ENCODE results near the gene OCLN.
"Not testable (repeated sequence)": the region's sequence is repeated elsewhere in the genome, so short reads cannot be mapped to it uniquely, and the experiment has no call there.

The OCLN gene, protein sequence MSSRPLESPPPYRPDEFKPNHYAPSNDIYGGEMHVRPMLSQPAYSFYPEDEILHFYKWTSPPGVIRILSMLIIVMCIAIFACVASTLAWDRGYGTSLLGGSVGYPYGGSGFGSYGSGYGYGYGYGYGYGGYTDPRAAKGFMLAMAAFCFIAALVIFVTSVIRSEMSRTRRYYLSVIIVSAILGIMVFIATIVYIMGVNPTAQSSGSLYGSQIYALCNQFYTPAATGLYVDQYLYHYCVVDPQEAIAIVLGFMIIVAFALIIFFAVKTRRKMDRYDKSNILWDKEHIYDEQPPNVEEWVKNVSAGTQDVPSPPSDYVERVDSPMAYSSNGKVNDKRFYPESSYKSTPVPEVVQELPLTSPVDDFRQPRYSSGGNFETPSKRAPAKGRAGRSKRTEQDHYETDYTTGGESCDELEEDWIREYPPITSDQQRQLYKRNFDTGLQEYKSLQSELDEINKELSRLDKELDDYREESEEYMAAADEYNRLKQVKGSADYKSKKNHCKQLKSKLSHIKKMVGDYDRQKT

DNA sequence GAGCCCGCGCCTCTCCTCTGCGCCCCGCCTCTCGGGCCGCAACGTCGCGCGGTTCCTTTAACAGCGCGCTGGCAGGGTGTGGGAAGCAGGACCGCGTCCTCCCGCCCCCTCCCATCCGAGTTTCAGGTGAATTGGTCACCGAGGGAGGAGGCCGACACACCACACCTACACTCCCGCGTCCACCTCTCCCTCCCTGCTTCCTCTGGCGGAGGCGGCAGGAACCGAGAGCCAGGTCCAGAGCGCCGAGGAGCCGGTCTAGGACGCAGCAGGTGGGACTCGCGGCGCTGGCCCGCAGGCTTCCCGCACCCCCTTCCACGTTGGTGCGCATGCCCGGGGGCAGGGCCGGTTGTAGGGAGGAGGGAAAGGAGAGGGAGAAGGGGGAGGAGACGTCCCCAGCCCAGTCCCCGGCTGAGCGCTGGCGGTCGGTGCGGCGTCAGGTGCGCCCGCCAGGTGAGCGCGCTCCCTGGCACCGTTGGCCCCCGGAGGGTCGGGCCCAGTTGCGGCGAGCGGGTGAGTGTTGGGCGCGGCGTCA is at the start of gene OCLN:
TSS of gene OCLN (plus strand) at position 400 of the 532 bp plus-strand sequence. CDS start 11,455 bp downstream, outside the sequence.
- no peak for DNase-seq

DNA sequence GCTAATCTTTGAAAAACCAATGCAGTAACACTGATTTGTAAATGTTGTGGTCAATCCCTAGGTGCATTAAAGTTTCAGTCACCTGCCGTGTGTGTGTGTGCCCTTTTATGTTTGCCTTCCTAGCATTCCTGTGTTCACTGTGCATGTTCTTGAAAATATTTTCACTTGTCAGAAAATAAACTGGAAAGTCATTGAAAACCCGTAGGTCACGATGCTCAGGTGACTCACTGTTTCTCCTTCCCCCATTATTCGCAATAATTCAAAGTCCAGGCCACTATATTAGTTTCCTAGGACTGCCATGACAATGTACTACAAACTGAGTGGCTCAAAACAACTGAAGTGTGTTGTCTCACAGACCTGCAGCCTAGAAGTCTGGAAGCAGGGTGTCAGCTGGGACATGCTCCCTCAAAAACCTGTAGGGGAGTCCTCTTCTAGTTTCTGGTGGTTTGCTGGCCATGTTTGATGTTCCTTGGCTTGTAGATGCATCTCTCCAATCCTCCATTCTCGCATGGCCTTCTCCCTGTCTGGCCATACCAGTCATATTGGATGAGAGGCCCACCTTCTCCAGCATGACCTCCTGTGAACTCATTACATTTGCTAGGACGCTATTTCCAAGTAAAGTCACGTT is 48.3 kb upstream of the OCLN start:
- DNase-seq = no peak

DNA sequence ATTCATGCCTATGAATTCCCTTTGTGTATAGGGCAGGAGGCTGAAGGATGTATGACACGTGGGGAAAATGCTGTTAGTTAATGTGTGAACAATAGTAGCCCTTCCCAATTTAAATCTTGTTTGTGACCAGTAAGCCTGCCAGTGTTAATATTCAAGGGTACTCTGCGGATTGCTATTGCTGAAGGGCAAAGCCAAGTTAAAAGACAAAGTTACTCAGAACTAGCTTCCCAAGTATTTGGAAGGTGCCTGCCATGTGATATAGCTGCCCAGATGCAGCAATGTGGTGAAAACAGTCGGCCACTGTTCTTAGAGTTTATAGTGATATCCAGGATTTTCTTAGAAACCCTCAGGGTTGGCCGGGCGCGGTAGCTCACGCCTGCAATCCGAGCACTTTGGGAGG is 43.1 kb upstream of the OCLN start:
- no peak for DNase-seq

DNA sequence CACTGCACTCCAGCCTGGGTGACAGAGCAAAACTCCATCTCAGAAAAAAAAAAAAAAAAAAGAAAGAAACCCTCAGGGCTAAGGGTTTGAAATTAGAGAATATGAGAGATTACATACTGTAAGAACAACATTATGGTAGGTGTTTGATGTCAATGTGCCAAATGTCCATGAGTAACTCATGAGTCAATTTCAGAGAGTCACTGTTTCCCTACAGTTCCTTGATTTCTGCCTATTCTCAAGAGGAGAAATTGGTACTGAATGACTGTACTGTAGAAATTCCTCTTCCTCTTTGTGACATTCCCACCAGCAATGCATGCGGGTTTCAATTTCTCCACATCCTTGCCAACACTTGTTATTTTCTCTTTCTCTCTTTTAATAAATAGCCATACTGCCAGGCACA is 42.5 kb upstream of the OCLN start:
- DNase-seq = no peak

- not testable (repeated sequence) for DNase-seq
Observed at GRCh38 chr5:69450527-69450926, 42.1 kb upstream of the OCLN start.

GRCh38 chr5:69451941-69452647 is 40.5 kb upstream of the OCLN start:
- no peak for DNase-seq

GRCh38 chr5:69453487-69453886 is 39.1 kb upstream of the OCLN start:
- not testable (repeated sequence) for DNase-seq

DNA sequence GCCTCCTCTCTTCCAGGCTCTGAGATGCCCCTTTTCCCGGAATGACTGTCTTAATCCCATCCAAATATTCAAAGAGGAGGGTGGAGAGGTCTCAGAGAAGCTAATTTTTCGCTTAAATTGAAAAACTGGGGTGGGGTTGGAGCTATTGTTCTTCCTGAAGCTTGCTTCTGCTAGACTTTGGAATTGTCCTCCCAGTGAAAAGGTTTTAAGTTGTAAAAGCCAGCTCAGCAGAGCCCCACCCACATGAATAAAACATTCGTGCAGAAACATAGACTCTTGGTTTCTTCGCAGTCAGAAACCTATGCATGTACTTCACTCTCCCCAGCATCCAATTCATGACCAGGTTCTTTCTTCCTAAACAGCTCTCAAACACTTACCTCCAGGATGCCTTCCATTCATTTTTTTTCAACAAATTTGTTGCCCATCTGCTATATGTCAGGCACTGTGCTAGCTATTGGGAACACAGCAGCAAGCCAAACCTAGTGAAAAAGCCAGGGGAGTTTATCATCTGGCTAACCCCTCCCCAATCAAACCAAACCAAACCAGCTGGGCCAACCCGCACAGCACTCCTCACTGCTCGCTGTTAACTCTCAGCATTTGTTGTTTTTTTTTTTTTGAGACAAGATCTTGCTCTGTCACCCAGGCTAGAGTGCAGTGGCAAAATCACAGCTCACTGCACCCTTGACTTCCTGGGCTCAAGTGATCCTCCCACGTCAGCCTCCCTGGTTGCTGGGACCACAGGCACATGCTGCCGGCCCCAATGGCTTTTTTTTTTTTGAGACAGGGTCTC is 37.9 kb upstream of the OCLN start:
- DNase-seq = no peak

DNA sequence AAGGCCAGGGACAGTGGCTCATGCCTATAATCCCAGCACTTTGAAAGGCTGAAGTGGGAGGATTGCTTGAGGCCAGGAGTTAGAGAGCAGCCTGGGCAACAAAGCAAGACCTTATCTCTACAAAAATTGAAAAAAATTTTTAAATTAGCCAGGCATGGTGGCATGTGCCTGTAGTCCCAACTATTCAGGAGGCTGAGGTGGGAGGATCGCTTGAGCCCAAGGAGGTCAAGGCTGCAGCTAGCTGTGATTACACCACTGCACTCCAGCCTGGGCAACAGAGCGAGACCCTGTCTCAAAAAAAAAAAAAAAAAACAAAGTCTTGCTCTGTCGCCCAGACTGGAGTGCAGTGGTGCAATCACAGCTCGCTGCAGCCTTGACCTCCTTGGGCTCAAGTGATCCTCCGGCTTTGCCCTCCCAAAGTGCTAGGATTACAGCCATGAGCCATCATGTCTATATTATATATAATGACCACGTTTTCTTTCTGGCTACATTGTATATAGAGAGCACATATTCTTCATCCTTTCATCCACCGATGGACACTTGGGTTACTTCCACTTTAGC is 37.1 kb upstream of the OCLN start:
- not testable (repeated sequence) for DNase-seq

GRCh38 chr5:69462170-69462569 is 30.4 kb upstream of the OCLN start:
- DNase-seq = no peak

- DNase-seq = not testable (repeated sequence)
Observed at GRCh38 chr5:69466375-69466774, 26.2 kb upstream of the OCLN start.

DNA sequence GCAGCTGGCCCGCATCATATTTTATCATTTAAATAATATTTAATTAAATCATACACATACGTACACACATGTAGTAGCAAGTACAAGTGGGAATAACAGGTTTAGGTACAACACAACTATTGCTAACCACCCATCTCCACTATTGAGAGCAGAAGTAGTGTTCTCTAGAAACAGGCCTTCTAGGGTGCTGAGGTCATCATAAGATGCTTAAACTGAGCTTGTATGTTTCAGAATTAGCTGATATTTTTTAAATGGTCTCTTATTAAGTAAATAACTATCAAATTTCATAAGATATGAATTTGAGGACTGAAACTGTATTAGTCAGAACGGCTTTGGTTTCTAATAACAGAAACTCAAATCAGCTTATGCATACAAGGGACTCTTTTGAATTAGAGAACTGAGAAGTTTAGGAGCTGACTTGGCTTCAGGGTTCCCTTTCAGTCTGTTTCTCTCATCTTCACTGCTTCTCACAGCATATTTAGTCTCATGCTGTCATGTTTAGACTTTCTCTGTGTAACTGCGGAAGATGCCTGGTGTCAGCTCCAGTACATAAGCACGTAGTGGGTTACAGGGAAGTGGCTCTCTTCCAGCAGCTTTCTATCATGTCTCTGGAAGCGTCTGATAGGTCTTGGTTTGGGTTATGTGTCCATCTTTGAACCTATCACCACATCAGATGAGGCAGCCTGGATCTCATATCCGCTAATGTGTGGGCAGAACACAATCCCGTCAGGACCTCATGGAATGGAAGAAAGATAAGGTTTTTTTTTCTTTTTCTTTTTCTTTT is 25.0 kb upstream of the OCLN start:
- DNase-seq = no peak

GRCh38 chr5:69468631-69469030 is 24.0 kb upstream of the OCLN start:
- no peak for DNase-seq

GRCh38 chr5:69471516-69471915 is 21.1 kb upstream of the OCLN start:
- not testable (repeated sequence) for DNase-seq

DNA sequence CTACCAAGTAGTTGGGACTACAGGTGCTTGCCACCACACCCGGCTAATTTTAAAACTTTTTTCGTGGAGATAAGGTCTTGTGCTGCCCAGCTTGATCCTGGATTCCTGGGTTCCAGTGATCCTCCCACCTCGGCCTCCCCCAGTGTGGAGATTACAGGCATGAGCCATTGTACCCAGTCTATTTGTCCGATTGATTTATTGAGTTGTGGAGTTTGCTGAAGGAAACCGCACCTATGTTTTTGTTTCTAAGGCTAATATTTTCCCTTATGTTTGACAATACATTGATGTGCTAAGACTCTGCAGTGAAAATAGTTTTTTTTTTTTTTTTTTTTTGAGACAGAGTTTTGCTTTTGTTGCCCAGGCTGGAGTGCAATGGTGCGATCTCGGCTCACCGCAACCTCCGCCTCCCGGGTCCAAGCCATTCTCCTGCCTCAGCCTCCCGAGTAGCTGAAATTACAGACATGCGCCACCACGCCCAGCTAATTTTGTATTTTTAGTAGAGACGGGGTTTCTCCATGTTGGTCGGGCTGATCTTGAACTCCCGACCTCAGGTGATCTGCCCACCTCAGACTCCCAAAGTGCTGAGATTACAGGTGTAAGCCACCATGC is 20.0 kb upstream of the OCLN start:
- not testable (repeated sequence) for DNase-seq

- no peak for DNase-seq
Observed at GRCh38 chr5:69477170-69477569, 15.4 kb upstream of the OCLN start.

- not testable (repeated sequence) for DNase-seq
Observed at GRCh38 chr5:69478296-69478695, 14.3 kb upstream of the OCLN start.

DNA sequence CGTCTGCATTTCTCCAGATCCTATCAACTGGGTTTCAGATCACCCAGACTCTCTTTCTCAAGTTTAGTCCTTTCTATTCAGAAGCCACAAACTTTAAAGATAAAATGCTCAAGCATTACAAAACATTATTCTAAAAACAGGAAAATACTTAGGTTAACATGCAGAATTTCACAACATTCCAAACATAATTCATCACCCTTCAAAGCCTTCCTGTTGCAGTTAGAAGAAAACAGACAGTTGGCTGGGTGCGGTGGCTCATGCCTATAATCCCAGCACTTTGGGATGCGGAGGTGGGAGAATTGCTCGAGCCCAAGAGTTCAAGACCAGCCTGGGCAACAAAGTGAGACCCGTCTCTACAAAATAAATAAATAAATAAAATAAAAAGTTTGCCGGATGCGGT is 7.7 kb upstream of the OCLN start:
- DNase-seq = no peak

DNA sequence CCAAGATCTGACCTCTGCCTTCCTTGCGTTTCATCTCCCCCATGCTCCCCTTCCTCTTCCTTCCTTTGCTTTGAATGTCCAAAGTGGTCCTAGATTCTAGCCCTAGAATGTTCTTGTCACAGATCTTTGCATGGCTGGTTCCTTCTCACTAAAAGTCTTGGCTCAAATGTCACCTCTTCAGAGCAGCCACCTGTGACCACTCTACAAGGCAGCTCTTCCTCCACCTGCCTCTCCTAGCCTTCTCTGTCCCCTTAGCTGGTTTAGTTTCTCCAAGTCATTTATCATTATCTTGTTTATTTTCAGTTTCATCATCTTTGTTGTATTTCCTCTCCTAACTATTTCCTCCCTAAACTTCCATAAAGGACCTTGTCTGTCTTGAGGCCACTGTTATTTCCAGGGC is 7.1 kb upstream of the OCLN start:
- DNase-seq = no peak

- no peak for DNase-seq
Observed at GRCh38 chr5:69489246-69489645, 3.3 kb upstream of the OCLN start.

DNA sequence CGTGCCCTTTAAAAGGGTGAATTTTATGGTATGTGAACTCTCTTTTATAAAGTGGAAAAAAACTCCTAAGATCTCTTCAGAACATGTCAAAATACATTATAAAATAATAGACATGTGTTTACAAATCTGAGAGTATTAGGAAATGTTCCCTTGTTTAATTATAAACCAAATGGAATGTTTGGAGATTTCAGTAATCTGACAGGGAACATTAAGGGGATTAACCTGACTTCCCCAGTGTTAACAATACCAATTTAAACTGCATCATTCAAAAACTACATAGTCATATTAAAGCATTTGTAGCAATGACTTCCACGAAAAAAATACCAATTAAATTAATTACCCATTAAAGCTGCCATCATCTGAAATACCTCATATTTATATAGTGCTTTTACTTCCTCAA is 1.6 kb upstream of the OCLN start:
- DNase-seq = no peak

Data from CD4-positive, alpha-beta T cell treated with Interferon gamma for 1 hour (primary cell).